Stimulated activated CD4-positive, alpha-beta T cell treated with anti-CD3 and anti-CD28 coated beads, Interleukin-15, amount 100 ng/mL, for 24 hours (primary cell): ENCODE results near the gene PDE3A.
"Not testable (repeated sequence)": the region's sequence is repeated elsewhere in the genome, so short reads cannot be mapped to it uniquely, and the experiment has no call there.

Experiments
- DNase-seq: peaks from one replicate; pipeline ENCODE4 v3.0.0-alpha.2; 2020

Gene PDE3A

DNA sequence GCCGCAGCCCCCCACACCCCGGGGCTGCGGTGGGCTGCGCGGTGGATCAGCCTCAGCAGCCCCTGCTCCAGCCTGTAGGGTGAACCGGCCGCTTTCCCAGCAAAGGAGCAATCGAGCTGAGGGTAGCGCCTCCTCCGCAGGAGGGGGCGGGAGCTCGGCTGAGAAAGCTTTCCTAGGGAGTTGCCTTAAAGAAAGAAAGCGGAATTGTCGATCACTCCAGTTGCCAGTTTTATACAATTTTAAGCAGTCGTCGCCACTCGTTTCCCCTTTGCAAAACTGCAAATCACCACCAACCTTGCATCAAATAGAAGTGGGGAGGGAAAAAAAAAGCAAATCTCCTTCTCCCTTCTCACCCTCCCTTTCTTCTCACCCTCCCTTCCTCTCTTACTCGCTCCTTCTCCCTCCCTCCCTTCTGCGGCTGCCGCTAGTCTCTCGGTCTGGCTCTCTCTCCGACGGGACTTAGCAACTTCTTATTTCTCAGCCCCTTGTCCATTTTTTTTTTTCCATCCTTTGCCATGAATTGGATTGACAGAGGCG is at the start of gene PDE3A:
PDE3A (plus strand) TSS at position 424 of the 537 bp plus-strand sequence. CDS start 748 bp downstream, outside the sequence.
- no peak for DNase-seq

- DNase-seq: no peak
Observed at GRCh38 chr12:20319366-20319765, 49.0 kb upstream of the PDE3A start.

- no peak for DNase-seq
Observed at GRCh38 chr12:20320552-20320951, 47.8 kb upstream of the PDE3A start.

DNA sequence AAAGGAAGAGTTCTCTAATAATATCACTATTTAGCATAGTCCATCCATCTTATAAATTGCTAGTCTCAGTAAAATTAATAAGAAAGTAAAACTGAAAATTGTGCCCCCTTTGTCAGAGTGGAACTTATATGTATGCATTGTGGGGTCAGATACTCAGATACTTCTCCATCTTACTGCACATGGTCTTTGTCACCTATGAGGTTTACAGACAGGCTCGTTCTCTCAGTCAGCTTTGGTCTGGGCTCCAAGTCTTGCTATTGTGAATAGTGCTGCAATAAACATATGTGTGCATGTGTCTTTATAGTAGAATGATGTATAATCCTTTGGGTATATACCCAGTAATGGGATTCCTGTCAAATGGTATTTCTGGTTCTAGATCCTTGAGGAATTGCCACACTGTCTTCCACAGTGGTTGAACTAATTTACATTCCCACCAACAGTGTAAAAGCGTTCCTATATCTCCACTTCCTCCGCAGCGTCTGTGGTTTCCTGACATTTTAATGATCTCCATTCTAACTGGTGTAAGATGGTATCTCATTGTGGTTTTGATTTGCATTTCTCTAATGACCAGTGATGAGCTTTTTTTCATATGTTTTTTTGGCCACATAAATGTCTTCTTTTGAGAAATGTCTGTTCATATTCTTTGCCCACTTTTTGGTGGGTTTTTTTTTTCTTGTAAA is 37.4 kb upstream of the PDE3A start:
- not testable (repeated sequence) for DNase-seq

- DNase-seq: no peak
Observed at GRCh38 chr12:20339060-20339459, 29.3 kb upstream of the PDE3A start.

DNA sequence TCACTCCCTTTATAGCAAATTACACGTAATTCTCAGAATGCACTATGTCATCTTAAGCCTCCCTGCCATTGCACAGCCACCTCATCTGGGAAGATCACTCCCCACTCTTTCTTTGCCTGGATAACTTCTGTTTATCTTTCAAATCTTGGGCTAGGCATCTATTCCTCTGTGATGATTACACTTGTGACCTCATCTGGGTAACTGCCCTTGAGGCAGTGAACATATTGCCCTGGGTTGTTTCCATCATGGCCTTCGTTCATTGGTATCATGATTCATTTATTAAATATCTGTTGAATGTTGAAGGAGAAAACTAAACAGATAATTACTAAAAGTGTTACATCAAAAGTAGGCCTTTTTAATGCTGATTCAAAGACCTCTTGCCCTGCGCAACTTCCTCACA is 26.2 kb upstream of the PDE3A start:
- no peak for DNase-seq

DNA sequence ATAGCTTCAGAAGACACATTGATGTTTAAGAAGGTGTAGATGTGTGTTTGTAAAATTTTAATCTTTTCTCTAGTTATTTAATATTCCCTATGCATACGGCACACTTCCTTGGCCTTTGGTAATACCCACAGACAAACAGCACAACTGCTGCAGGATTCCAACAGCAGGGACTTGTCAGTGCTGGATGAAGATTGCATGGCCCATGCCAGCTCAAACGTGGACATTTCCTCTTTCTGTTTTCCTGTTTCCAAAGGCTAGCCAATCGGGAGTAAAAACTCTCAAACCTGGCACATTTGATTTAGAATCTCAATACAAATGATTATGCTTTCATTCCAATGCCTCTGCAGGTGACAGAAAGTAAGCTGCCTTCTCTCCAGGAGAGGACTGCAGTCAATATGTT is 22.5 kb upstream of the PDE3A start:
- DNase-seq: no peak

DNA sequence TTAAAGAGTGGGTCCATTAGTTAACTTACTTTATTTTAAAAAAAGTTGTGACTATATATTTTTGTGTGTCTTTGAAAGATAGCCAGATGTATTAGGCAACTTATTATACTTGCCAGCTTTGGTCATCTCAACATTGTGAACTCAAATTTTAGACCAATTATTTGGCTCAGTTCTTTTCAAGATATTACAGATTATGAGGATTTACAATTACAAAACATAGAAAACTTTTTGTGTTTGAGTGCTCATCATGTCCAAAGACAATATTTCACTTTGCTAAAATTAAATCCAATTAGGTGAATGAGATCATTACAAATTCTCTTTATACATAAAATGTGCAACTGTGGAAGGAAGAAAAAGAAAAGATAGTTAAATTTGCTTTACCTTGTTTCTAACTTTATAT is 18.3 kb upstream of the PDE3A start:
- no peak for DNase-seq

- DNase-seq: no peak
Observed at GRCh38 chr12:20350495-20350894, 17.8 kb upstream of the PDE3A start.

DNA sequence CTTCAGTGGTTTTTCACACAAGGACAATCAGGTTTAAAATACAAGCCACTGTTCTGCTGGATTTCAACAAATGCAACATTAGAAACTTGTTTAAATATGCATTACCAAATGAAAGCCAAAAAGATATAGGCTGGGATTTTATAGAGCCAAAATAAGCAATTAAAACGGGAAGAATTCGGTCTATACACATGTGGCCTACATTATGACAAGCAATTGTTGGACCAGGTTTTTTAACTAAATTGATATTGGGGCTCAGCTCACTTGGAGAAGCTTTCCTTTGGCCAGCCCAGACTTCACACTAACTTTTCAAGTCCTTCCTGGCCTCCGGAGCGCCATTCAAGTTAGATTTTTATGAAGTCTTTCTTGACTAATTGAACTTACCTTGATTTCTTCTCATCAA is 16.9 kb upstream of the PDE3A start:
- DNase-seq: no peak

- no peak for DNase-seq
Observed at GRCh38 chr12:20356048-20356447, 12.3 kb upstream of the PDE3A start.

GRCh38 chr12:20360407-20360806 is 7.9 kb upstream of the PDE3A start:
- no peak for DNase-seq

DNA sequence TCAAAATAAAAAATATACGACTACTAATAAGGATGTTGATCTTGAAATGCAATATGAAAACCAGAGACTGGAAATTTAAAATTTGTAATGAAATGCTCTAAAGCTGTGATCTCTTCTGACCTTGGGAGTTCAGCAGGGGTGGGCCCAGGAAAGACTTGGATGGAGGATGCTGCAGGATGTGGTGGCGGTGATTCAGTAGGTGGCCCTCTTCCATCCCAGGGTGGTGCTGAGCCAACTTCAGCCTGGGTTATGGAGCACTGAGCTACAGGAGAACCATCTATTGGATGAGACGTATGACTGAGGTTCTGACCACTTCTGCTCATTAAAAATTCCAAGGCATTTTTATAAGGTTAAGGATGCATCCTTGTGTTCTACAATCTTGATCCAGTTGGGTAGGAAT is 6.9 kb upstream of the PDE3A start:
- DNase-seq: no peak

DNA sequence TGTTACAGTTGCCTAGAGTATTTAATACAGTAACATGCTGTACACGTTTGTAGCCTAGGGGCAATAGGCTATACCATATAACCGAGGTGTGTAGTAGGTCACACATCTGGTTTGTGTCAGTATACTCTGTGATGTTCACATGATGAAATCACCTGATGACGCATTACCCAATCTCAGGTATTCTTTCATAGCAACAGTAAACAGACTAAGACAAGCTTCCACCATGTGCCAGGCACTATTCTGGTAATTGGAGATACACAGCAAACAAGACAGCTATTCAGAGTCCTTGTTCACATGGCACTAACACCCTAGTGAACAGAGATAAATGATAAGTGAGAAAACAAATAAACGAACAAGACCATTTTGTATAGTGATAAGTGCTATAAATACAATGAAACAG is 3.8 kb upstream of the PDE3A start:
- no peak for DNase-seq

DNA sequence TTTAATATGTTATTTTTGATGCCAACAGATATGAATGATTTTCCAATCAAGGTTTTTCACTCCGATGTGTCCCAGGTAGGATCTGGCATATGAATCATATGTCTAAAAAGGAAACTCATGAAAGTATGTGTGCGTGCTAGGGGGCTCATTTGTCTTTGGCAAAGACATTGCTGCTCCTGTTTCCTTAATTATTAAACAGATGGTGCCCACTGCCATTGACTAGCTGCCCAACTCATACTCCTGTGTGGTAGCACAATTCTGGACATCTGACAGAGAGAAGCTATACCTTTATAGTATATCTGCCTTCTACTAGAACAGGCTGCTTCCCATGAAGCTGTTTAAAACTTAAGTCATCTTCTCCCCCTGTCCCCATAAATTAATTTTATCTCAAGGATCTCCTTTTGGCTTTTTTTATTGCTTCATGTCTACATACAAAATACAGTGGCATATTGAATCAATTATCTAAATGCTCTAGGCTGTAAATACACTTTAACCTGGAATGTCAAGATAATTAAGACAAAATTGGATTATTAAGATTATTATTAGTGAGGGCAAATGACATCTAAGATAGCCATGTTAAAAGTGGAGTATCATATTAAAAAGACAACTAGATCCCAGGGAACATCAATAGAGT is 1.4 kb upstream of the PDE3A start:
- DNase-seq: no peak

DNA sequence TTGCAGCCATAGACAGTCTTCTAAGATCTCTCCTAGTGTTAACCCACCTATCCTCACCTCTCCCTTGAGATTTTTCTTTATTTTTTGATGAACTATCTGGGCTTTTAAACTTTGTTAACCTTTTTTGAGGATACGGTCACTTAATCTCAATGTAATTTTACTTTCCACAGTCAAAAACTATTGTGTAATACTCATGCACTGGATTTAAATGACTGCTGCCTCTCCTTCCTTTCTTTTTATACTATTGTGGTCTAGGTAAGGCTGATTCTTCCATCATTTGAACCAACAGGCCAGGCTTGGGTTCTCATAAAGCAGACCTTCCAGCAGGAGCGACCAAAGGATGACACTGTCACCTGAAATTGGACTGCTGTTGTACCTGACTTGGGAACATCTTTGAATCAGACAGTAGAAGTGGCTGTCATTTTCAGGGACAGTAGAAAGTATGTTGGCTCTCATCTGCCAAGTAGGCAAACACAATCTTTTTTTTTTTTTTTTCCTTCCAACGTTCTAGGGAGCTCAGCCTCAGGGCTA is 689 bp upstream of the PDE3A start:
- DNase-seq: no peak

GRCh38 chr12:20368651-20369304 is 441 bp downstream of the PDE3A start:
- DNase-seq: no peak

DNA sequence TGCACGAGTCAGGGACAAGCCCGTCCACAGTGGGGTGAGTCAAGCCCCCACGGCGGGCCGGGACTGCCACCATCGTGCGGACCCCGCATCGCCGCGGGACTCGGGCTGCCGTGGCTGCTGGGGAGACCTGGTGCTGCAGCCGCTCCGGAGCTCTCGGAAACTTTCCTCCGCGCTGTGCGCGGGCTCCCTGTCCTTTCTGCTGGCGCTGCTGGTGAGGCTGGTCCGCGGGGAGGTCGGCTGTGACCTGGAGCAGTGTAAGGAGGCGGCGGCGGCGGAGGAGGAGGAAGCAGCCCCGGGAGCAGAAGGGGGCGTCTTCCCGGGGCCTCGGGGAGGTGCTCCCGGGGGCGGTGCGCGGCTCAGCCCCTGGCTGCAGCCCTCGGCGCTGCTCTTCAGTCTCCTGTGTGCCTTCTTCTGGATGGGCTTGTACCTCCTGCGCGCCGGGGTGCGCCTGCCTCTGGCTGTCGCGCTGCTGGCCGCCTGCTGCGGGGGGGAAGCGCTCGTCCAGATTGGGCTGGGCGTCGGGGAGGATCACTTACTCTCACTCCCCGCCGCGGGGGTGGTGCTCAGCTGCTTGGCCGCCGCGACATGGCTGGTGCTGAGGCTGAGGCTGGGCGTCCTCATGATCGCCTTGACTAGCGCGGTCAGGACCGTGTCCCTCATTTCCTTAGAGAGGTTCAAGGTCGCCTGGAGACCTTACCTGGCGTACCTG is 1.1 kb downstream of the PDE3A start:
- peak; percentile 7 for DNase-seq

DNA sequence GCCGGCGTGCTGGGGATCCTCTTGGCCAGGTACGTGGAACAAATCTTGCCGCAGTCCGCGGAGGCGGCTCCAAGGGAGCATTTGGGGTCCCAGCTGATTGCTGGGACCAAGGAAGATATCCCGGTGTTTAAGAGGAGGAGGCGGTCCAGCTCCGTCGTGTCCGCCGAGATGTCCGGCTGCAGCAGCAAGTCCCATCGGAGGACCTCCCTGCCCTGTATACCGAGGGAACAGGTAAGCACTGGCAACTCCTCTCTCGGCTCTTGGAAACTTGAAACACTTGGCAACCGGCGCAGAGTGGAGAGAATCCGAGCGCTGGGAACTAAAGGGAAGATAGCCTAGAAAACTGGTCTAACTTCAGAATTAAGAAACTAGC is 1.7 kb downstream of the PDE3A start:
- no peak for DNase-seq

DNA sequence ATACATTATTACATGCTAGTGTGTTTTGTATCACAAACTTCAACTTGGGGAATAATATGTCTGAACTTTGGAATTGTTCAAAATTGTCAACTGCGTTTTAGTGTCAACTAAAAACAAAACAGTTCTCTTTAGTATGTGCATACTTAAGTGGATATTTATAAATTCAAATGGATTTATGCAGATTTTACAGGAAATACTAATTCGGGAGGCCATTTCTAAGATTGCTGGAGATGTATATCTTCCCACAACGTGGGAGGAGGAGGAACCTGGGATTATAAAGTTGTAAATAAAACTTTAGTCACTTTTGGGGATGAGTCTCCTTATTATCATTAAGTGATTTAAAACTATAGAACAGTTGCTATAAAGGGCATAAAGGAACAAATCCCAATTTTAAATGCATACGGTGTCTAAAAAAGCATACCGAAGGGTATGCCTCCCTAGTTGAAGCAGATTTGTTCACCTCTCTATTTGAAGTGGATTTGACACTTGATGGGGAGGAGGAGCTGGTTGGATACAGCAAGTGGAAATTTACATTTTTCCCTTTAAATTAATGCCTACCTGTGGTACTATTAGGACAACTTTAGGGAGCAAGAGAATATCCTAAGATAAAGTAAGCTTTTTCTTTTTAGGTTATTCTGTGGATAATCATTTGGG is 2.7 kb downstream of the PDE3A start:
- DNase-seq: no peak

GRCh38 chr12:20372326-20373096 is 4.2 kb downstream of the PDE3A start:
- DNase-seq: no peak

DNA sequence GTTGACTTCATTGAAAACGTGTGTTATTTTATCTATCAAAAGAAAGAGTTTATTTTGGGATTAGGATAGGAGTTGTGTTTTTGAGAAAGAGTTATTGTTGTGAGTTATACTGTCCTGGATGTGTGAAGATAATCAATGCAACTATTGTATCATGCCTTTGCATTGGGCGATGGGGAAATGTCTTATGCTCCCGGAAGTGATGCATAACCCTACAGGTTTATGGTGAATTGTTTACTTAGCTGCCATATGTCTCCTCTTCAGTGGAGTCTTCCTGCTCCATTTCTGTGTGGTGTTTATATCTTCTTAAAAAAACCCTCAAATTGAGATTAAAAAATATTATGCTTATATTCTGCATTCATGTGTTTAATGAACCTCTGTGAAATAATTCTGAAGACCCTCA is 6.5 kb downstream of the PDE3A start:
- DNase-seq: no peak
